Measurements from ENCODE around the gene DACH2. TPM values are rescaled to one million over a fixed set of nuclear protein-coding genes. Genes with fewer than 3 reads are reported as not detected.

Gene DACH2
- total RNA-seq, 1 experiment from 2014 or later = 1.0 TPM

DNA sequence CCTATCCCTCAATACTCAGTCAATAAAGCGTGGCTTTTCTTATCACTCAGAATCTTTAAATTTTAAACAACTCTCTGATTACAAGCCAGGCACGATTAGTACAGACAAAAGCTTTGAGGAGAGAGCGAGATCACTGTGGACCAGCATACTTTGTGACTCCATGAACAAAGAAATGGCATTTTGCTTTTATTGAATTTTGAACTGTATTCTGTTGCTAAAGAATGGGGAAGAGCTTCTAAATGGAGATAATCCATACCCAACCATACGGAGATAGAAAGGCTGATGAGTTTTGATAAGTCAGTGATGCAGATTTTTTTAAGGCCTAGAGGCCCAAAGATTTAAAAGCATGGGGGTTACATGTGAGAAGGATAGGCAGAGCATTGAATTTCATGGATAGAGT, 259.1 kb downstream of the DACH2 start:
- H3K27me3 Mint-ChIP-seq (ENCODE audit: low read depth) = no peaks in the 10 kb centered on the region
- no peaks in the 10 kb centered on the region for H3K79me1 ChIP-seq (ENCODE audit: insufficient read depth, low read depth, low read length, poor library complexity, severe bottlenecking)
- H2AFZ ChIP-seq (ENCODE audit: low read length) = no peak overlapping the region
- no peaks in the 10 kb centered on the region for H3K23me2 ChIP-seq (ENCODE audit: insufficient read length, low read depth, low read length, poor library complexity, severe bottlenecking)
- H3K4me1 ChIP-seq (ENCODE audit: insufficient read depth, low read length) = no peaks in the 10 kb centered on the region
- H3K4ac ChIP-seq (ENCODE audit: low read depth, low read length) = no peak overlapping the region
- peaks cover 0 to 8% (median 0%) of the 10 kb centered on the region in 3 experiments; a peak in 2 of 7 replicates for H3K36me3 Mint-ChIP-seq (ENCODE audit: insufficient read depth in 1 of 3, low read depth in 3 of 3)
- H3K9me3 ChIP-seq (ENCODE audit: control insufficient read depth, low read depth, low read length) = no peaks in the 10 kb centered on the region
- no peak overlapping the region for H3K9ac ChIP-seq (ENCODE audit: extremely low read depth, insufficient read length, low read length)
- H2BK12ac ChIP-seq (ENCODE audit: insufficient read length, low read depth, low read length) = no peak overlapping the region
- H2BK20ac ChIP-seq (ENCODE audit: low read depth, low read length, poor library complexity, severe bottlenecking) = no peak overlapping the region
- no peaks in the 10 kb centered on the region for H3K79me2 ChIP-seq (ENCODE audit: insufficient read depth, low read length)
- no peak overlapping the region for H2AK5ac ChIP-seq (ENCODE audit: insufficient read length, low read length)
- peaks cover 9 to 35% of the 10 kb centered on the region in 2 experiments for H3K9me3 Mint-ChIP-seq
- H4K91ac ChIP-seq (ENCODE audit: insufficient read length, low read depth, low read length) = no peak overlapping the region
- no peaks in the 10 kb centered on the region for H3K4me1 Mint-ChIP-seq
- TF ChIP-seq, protein P1, sequence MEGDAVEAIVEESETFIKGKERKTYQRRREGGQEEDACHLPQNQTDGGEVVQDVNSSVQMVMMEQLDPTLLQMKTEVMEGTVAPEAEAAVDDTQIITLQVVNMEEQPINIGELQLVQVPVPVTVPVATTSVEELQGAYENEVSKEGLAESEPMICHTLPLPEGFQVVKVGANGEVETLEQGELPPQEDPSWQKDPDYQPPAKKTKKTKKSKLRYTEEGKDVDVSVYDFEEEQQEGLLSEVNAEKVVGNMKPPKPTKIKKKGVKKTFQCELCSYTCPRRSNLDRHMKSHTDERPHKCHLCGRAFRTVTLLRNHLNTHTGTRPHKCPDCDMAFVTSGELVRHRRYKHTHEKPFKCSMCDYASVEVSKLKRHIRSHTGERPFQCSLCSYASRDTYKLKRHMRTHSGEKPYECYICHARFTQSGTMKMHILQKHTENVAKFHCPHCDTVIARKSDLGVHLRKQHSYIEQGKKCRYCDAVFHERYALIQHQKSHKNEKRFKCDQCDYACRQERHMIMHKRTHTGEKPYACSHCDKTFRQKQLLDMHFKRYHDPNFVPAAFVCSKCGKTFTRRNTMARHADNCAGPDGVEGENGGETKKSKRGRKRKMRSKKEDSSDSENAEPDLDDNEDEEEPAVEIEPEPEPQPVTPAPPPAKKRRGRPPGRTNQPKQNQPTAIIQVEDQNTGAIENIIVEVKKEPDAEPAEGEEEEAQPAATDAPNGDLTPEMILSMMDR (conservative IDR thresholded peaks at IDR 0.05) = no peak
- H3K27ac ChIP-seq (ENCODE audit: insufficient read length, low read depth, low read length) = no peak overlapping the region
- H3K27me3 ChIP-seq (ENCODE audit: insufficient read depth, low read length) = no peaks in the 10 kb centered on the region
- H3K27ac Mint-ChIP-seq = no peak overlapping the region
- H2BK5ac ChIP-seq (ENCODE audit: insufficient read length, low read length) = no peak overlapping the region
- no CpG with 5 or more reads among the region's 4 CpGs for WGBS (ENCODE audit: extremely low coverage, insufficient read length, low lambda C conversion rate)
- H3K56ac ChIP-seq (ENCODE audit: insufficient read length, low read depth, low read length) = no peak overlapping the region
- no peak overlapping the region for H3K4me3 Mint-ChIP-seq
- no peak overlapping the region for H3K14ac ChIP-seq (ENCODE audit: insufficient read depth, low read length)
- H3K4me2 ChIP-seq (ENCODE audit: insufficient read depth, insufficient read length, low read length) = no peak overlapping the region
- H3K23ac ChIP-seq (ENCODE audit: insufficient read length, low read depth, low read length) = no peak overlapping the region
- H4K20me1 ChIP-seq (ENCODE audit: control insufficient read depth, insufficient read depth, insufficient read length) = no peaks in the 10 kb centered on the region
- H2BK15ac ChIP-seq (ENCODE audit: low read depth, low read length) = no peak overlapping the region
- H4K5ac ChIP-seq (ENCODE audit: insufficient read length, low read depth, low read length) = no peak overlapping the region
- H3K18ac ChIP-seq (ENCODE audit: insufficient read length, low read depth, low read length) = no peak overlapping the region
- DNase-seq = no peak
- H4K8ac ChIP-seq (replicated peaks; ENCODE audit: insufficient read length, low read depth, low read length) = no peak overlapping the region
- no peak overlapping the region for H3T11ph ChIP-seq (ENCODE audit: low read length)
- H2BK120ac ChIP-seq (ENCODE audit: low read depth, low read length, poor library complexity, severe bottlenecking) = no peak overlapping the region
